ENCODE data around the gene CAMKK2. TPM values are rescaled to one million over a fixed set of nuclear protein-coding genes. Genes with fewer than 3 reads are reported as not detected.

Gene CAMKK2
- total RNA-seq, 1 donor from 2014 or later = 36.9 TPM

DNA sequence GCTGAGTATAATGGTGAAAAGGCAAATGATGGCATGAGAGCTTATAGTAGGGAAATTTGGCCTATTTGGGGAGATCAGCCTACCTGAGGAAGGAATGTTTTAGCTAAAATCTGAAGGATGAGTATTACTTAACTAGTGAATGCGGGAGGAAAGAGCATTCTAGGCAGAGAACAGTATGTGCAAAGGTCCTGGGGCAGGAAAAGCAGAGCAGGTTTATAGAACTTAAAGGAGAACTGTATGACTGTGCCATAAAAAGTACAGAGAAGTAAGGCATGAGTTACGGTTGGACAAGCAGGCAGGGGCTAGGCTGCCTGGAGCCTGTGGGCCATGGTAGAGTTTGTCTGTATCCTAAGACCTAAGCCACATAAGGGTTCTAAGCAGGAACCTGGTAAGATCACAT lies 108.3 kb downstream of the CAMKK2 start:
- Histone ChIP-seq H3K27ac (no peak overlapping the region), H3K9me3 (no peaks in the 10 kb centered on the region), H3K4me3 (no peak overlapping the region), H3K36me3 (no peaks in the 10 kb centered on the region), H3K27me3 (no peaks in the 10 kb centered on the region), H3K4me1 (no peaks in the 10 kb centered on the region)
- intact Hi-C loops (cut with DNase I) = no loop called here
- TF ChIP-seq, protein P1, sequence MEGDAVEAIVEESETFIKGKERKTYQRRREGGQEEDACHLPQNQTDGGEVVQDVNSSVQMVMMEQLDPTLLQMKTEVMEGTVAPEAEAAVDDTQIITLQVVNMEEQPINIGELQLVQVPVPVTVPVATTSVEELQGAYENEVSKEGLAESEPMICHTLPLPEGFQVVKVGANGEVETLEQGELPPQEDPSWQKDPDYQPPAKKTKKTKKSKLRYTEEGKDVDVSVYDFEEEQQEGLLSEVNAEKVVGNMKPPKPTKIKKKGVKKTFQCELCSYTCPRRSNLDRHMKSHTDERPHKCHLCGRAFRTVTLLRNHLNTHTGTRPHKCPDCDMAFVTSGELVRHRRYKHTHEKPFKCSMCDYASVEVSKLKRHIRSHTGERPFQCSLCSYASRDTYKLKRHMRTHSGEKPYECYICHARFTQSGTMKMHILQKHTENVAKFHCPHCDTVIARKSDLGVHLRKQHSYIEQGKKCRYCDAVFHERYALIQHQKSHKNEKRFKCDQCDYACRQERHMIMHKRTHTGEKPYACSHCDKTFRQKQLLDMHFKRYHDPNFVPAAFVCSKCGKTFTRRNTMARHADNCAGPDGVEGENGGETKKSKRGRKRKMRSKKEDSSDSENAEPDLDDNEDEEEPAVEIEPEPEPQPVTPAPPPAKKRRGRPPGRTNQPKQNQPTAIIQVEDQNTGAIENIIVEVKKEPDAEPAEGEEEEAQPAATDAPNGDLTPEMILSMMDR (IDR thresholded peaks at IDR 0.05) = no peak
- DNase-seq (ENCODE audit: low spot score in 2 of 2) = no peak

Other genes with a start within 250 kb of the CAMKK2 start
- gene P2RX7, start 163.8 kb downstream of the CAMKK2 start, total RNA-seq = 1.1 TPM
- gene P2RX4, start 86.6 kb downstream of the CAMKK2 start, total RNA-seq = 4.3 TPM
- 58.8 TPM for gene ANAPC5, start 55.7 kb upstream of the CAMKK2 start, total RNA-seq
- 45.1 TPM for gene RNF34, start 103.4 kb upstream of the CAMKK2 start, total RNA-seq